C4-2B (cell line): ENCODE measurements around the gene FOXO3.

ENCODE experiments used
- CTCF ChIP-seq: fragments of 450-650 bp; conservative IDR thresholded peaks from 2 replicates; pipeline ENCODE4 v1.5.1; 2017; ENCODE audit warnings: mild to moderate bottlenecking
- ZFX ChIP-seq: fragments of 450-650 bp; IDR thresholded peaks from 2 replicates; pipeline ENCODE4 v1.6.1; 2017

DNA sequence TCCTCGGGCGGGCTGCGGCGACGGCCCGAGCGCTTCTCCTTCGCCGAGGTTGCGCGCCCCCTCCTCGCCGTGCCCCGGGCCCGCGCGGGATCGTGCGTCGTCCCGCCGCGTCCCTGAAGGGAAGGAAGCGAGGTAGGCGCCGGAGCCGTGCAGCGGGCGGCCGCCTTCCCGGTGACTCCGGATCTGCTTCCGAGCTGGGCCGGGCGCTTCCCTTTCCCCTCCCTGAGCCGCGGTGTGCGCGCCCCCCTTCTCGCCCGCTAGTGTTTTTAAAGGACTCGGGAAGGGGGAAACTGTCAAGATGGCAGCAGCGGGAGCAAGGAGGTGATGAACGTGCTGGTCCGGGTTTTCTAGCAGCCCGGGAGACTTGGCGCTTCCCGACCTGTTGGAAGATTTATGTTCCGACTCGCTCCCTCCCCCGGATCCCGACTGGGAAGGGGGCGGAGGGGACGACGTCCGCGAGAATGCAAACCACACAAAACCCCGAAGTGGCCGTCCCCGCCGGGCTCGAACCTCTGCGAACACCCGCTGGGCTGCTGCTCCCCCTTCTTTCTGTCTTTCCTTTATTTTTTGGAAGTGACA is 744 bp upstream of the FOXO3 start:
- TF ChIP-seq CTCF = no peak
- TF ChIP-seq ZFX = no peak
